ENCODE results near the gene PLPPR4. TPM values are rescaled to one million over a fixed set of nuclear protein-coding genes. Genes with fewer than 3 reads are reported as not detected.
A peak's percentile ranks its signal among the peaks of the same experiment; 100 is the strongest.

PLPPR4 gene, protein sequence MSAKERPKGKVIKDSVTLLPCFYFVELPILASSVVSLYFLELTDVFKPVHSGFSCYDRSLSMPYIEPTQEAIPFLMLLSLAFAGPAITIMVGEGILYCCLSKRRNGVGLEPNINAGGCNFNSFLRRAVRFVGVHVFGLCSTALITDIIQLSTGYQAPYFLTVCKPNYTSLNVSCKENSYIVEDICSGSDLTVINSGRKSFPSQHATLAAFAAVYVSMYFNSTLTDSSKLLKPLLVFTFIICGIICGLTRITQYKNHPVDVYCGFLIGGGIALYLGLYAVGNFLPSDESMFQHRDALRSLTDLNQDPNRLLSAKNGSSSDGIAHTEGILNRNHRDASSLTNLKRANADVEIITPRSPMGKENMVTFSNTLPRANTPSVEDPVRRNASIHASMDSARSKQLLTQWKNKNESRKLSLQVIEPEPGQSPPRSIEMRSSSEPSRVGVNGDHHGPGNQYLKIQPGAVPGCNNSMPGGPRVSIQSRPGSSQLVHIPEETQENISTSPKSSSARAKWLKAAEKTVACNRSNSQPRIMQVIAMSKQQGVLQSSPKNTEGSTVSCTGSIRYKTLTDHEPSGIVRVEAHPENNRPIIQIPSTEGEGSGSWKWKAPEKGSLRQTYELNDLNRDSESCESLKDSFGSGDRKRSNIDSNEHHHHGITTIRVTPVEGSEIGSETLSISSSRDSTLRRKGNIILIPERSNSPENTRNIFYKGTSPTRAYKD
- total RNA-seq: 1.5 and 1.8 TPM in 2 replicates

DNA sequence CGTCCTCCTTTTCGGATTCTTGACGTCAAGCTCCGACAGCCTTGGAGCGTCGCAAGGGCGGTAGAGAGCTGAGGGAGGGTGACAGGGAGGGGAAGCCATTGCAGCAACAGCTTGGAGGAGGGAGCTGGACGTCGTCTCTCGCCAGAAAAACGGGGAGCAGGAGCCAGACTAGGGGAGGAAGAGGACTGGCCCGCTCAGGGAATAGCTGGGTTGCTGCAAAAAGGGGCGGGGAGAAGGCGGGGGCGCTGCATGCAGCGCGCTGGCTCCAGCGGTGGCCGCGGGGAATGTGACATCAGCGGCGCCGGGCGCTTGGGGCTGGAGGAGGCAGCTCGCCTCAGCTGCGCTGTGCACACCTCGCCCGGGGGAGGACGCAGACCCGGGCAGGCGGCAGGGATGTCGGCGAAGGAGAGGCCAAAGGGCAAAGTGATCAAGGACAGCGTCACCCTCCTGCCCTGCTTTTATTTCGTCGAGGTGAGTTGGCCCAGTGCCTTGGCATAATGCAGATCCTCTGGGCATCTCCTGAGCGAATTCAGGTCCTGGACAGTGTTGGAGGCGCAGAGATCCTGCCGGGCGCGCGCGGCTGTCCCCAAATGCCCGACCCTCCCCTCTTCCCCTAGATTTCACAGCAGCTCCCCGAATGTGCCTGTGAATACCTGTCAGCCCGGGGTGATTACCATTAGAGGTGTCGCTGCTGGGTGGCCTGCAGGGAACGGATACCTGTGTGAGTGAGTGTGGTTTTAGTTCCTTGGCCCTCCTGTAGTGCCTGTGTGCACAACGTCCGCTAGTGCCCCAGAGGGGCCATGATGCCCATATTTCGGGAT is at the start of gene PLPPR4:
Gene PLPPR4, plus strand, starts transcription at position 292 of the 821 bp plus-strand sequence. Its CDS starts 102 bp downstream, at position 394.
- Histone ChIP-seq H3K4me3 (ENCODE audit: insufficient read depth, low read length) (peak within 1 kb of the TSS; percentile 65), H3K36me3 (ENCODE audit: insufficient read depth, low read length) (no peaks in the 10 kb centered on the region), H3K27me3 (ENCODE audit: insufficient read depth, low read length) (peaks cover 31% of the 10 kb centered on the region), H3K9me3 (ENCODE audit: low read depth, low read length) (no peaks in the 10 kb centered on the region), H3K27ac (ENCODE audit: low read depth, low read length) (no peak within 1 kb of the TSS), H3K4me1 (ENCODE audit: insufficient read depth, low read length) (peaks cover 25% of the 10 kb centered on the region), H4K20me1 (ENCODE audit: insufficient read depth, low read length) (no peaks in the 10 kb centered on the region), H3K4me2 (ENCODE audit: insufficient read depth, low read length) (peak within 1 kb of the TSS; percentile 79), H2AFZ (ENCODE audit: low read length) (peak within 1 kb of the TSS; percentile 88), H3K79me2 (ENCODE audit: insufficient read depth, low read length) (no peaks in the 10 kb centered on the region)
- peak; percentile 78 for DNase-seq (ENCODE audit: insufficient read length, low spot score, missing footprints)
- no peak for TF ChIP-seq CTCF (IDR thresholded peaks at IDR 0.05; ENCODE audit: extremely low read depth, low read depth, low read length)

DNA sequence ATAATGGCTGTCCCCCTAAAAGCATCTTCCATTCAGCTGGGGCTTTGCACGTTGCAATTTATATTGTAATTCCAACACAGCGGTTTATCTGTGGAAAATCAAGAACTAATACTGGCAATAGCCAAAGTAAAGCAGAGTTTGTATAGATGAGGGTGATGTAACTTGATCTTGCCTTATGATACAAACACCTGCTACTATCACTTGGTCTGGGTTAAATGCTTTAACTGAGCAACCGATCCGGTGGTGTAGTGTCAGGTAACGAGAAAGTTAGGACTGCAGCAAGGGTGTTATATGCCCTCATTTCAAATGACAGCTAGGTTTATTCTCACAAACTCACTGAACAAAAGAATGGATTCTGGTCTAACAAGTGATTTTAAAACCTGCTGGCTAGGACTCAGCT is 47.3 kb upstream of the PLPPR4 start:
- DNase-seq (ENCODE audit: insufficient read length, low spot score, missing footprints): no peak
- no peak for TF ChIP-seq CTCF (IDR thresholded peaks at IDR 0.05; ENCODE audit: extremely low read depth, low read depth, low read length)
- no peaks in the 10 kb centered on the region for H3K27me3 ChIP-seq (ENCODE audit: insufficient read depth, low read length)
- H3K27ac ChIP-seq (ENCODE audit: low read depth, low read length): no peak overlapping the region
- no peaks in the 10 kb centered on the region for H3K4me1 ChIP-seq (ENCODE audit: insufficient read depth, low read length)
- H3K4me3 ChIP-seq (ENCODE audit: insufficient read depth, low read length): no peak overlapping the region
- no peak overlapping the region for H2AFZ ChIP-seq (ENCODE audit: low read length)
- no peaks in the 10 kb centered on the region for H3K9me3 ChIP-seq (ENCODE audit: low read depth, low read length)
- no peaks in the 10 kb centered on the region for H3K79me2 ChIP-seq (ENCODE audit: insufficient read depth, low read length)
- H4K20me1 ChIP-seq (ENCODE audit: insufficient read depth, low read length): no peaks in the 10 kb centered on the region
- no peak overlapping the region for H3K4me2 ChIP-seq (ENCODE audit: insufficient read depth, low read length)
- H3K36me3 ChIP-seq (ENCODE audit: insufficient read depth, low read length): no peaks in the 10 kb centered on the region

DNA sequence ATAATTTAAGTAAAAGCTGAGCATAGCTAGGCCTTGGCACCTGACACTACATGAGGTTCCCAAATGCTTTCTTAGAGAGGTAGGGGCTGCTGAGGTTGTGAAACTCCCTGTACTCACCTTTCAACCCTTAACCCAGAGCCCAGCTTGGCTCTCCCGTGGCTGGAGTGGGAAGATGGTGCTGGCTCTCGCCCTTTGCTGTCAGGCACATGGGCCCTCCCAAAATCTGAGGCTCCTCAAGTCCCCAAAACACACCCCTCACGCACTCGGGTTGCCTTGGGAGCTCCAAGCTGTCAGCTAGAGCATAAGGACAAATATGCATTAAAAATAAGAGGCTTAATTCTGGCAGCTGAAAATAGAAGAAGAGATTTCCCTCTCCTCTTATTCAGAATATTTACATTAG is 46.7 kb upstream of the PLPPR4 start:
- DNase-seq (ENCODE audit: insufficient read length, low spot score, missing footprints): no peak
- H3K4me3 ChIP-seq (ENCODE audit: insufficient read depth, low read length): no peak overlapping the region
- no peaks in the 10 kb centered on the region for H3K9me3 ChIP-seq (ENCODE audit: low read depth, low read length)
- no peak for TF ChIP-seq CTCF (IDR thresholded peaks at IDR 0.05; ENCODE audit: extremely low read depth, low read depth, low read length)
- H3K27ac ChIP-seq (ENCODE audit: low read depth, low read length): no peak overlapping the region
- no peak overlapping the region for H3K4me2 ChIP-seq (ENCODE audit: insufficient read depth, low read length)
- no peaks in the 10 kb centered on the region for H3K79me2 ChIP-seq (ENCODE audit: insufficient read depth, low read length)
- no peaks in the 10 kb centered on the region for H3K4me1 ChIP-seq (ENCODE audit: insufficient read depth, low read length)
- H2AFZ ChIP-seq (ENCODE audit: low read length): no peak overlapping the region
- H3K27me3 ChIP-seq (ENCODE audit: insufficient read depth, low read length): no peaks in the 10 kb centered on the region
- no peaks in the 10 kb centered on the region for H3K36me3 ChIP-seq (ENCODE audit: insufficient read depth, low read length)
- H4K20me1 ChIP-seq (ENCODE audit: insufficient read depth, low read length): no peaks in the 10 kb centered on the region
